Measurements from ENCODE around the gene POP7.
"Not testable (repeated sequence)": the region's sequence is repeated elsewhere in the genome, so short reads cannot be mapped to it uniquely, and the experiment has no call there.

Gene POP7

GRCh38 chr7:100705753-100706671, at the start of gene POP7:
Gene POP7, plus strand, starts transcription at chr7:100706121. Its CDS starts 710 bp downstream, at chr7:100706831.
- peak; percentile 97 for DNase-seq

GRCh38 chr7:100662194-100662776, 43.6 kb upstream of the POP7 start:
- DNase-seq, result not testable (repeated sequence)

- DNase-seq, result no peak
Measured at GRCh38 chr7:100665168-100665726, 40.7 kb upstream of the POP7 start.

- no peak for DNase-seq
Measured at GRCh38 chr7:100667331-100668068, 38.4 kb upstream of the POP7 start.

GRCh38 chr7:100668069-100668449, 37.9 kb upstream of the POP7 start:
- no peak for DNase-seq

- DNase-seq, result not testable (repeated sequence)
Measured at GRCh38 chr7:100669106-100669505, 36.8 kb upstream of the POP7 start.

- DNase-seq, result no peak
Measured at GRCh38 chr7:100670074-100670473, 35.8 kb upstream of the POP7 start.

- DNase-seq, result no peak
Measured at GRCh38 chr7:100671353-100672327, 34.3 kb upstream of the POP7 start.

- peak; percentile 99 for DNase-seq
Measured at GRCh38 chr7:100673302-100673941, 32.5 kb upstream of the POP7 start, which contains the start of gene GNB2. Gene GNB2, plus strand, starts transcription at chr7:100673740. Its CDS starts 2,526 bp downstream, at chr7:100676266.

- peak in 1 of 2 donors; percentile 51 for DNase-seq
Measured at GRCh38 chr7:100673942-100674410, 31.9 kb upstream of the POP7 start.

GRCh38 chr7:100674411-100675104, 31.4 kb upstream of the POP7 start:
- peak in 1 of 2 donors; percentile 20 for DNase-seq

GRCh38 chr7:100675105-100675451, 30.8 kb upstream of the POP7 start:
- no peak for DNase-seq

GRCh38 chr7:100675581-100676350, 30.2 kb upstream of the POP7 start:
- DNase-seq, result peak; percentile 96 to 97

- no peak for DNase-seq
Measured at GRCh38 chr7:100676501-100677306, 29.2 kb upstream of the POP7 start.

GRCh38 chr7:100677308-100678267, 28.3 kb upstream of the POP7 start:
- no peak for DNase-seq

GRCh38 chr7:100678291-100678984, 27.5 kb upstream of the POP7 start:
- DNase-seq, result no peak

Data from CD4-positive, alpha-beta T cell treated with Interleukin-4 for 1 hour (primary cell).